Subcutaneous adipose tissue (tissue), 4 donors: Measurements from ENCODE around the gene TFEB. TPM values are rescaled to one million over a fixed set of nuclear protein-coding genes. Genes with fewer than 3 reads are reported as not detected.

Experiments
- total RNA-seq, 4 donors: library from RNA; depleted of rRNA; stranded (reverse); fragments of >200 nt; gene quantifications; one replicate each; pipeline ENCODE4 v1.1.0, GENCODE V29; 2016
- TF ChIP-seq, protein P1 (sequence below): fragments of 450-650 bp; IDR thresholded peaks from one replicate; pipeline ENCODE4 v1.5.1; 2016; ENCODE audit warnings: low read depth, mild to moderate bottlenecking, control low read depth, antibody characterized with exemption, moderate library complexity

The TFEB gene
- total RNA-seq, 4 donors from 2014 or later, result 6.5 to 11.9 (median 10.9) TPM

DNA sequence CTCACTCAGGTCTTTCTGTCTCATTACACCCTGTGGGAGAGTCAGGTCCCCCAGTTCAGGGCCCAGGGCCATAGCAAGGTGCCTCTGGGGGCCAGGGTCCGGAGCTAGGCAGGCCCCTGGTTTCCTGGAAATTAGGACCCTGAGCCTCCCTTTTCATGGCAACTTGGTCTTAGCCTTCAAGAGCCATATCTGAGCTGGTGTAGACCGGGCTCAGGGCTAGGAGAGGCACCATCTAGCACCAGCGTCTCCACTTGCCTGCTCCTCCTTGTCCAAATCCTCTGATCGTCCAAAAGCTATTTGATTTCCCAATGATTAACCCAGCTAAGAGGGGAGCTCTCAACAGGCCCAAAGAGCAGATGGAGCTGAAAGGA, 91.5 kb downstream of the TFEB start:
- TF ChIP-seq, protein P1, sequence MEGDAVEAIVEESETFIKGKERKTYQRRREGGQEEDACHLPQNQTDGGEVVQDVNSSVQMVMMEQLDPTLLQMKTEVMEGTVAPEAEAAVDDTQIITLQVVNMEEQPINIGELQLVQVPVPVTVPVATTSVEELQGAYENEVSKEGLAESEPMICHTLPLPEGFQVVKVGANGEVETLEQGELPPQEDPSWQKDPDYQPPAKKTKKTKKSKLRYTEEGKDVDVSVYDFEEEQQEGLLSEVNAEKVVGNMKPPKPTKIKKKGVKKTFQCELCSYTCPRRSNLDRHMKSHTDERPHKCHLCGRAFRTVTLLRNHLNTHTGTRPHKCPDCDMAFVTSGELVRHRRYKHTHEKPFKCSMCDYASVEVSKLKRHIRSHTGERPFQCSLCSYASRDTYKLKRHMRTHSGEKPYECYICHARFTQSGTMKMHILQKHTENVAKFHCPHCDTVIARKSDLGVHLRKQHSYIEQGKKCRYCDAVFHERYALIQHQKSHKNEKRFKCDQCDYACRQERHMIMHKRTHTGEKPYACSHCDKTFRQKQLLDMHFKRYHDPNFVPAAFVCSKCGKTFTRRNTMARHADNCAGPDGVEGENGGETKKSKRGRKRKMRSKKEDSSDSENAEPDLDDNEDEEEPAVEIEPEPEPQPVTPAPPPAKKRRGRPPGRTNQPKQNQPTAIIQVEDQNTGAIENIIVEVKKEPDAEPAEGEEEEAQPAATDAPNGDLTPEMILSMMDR, result no peak

DNA sequence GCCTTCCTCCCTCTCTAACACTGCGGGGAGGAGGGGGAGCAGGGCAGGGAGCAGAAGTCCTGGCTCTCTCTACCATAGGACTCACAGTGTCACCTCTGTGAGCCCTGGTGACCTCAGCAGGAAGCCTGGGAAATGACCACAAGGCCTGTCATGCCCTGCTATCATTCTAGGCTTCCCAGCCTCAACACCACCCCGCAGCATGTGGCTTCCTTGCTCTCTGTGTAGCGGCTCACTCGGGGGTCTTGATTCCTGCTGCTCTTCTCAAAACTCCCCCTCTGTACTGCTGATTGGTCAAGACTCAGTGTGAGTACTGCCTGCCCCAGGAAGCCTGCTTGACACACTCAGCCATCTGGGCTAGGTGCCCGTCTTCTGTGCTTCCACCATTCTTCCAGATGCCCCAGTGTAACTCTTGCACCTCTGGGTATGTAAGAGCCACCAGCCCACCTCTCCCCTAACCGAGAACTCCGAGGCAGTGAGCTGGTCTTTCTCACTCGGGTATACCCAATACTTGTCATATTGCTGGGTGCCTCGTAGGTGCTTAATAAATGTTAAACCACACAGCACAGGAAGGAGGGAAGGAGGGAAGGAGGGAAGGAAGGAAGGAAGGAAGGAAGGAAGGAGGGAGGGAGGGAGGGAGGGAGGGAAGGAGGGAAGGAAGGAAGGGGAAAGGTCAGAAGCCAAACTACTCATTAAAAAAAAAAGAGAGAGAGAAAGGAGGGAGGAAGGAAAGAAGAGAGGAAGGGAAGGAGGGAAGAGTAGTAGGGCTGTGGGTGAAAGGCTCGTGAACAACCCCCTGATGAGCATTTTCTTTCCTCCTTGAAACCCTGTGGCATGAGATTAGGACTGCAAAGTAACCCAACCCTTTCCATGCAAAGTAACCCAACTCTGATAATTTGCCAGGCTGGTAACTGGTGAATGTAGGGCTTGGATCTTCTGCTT, 92.2 kb downstream of the TFEB start:
- TF ChIP-seq, protein P1, result no peak

DNA sequence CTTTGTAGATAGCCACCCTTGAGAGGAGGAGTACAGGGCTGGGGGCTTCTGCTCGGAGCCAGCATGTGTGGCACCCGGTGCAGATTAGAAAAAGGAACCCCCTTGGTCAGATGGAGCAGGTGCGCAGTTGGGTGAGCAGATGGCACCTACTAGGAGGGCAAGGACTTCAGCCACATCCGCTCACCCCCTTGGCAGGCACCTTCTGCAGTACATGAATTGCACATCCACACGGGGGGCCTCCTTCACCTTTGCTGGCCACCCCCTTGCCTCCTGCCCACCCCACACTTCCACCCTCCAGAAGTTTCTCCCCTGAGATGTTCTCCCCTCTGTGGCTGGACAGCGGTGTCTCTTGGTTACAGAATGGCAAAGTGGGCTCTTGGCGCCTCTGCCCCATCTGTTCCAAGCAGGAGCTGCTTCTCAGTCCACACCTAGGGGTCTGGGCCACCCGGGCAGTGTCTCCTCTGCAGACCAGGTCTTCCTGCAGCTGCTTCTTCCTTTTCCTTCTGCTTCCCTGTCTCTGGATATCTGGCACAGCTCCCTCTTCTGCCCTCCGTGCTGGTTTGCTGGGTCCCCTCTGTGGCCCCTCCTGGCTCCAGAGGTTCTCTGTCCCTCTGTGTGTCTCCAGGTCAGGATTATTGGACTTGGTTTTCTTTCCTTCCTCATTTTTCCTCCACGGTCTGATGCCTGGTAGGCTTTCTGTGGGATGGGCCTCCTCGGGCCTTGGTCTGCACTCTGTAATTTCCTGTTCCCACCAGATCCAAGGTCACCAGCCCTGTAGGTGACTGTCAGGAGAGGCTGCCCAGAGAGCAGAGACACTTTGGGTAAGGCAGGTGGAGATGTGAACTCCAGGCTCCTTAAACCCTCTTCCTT, 93.1 kb downstream of the TFEB start:
- TF ChIP-seq, protein P1, result no peak

DNA sequence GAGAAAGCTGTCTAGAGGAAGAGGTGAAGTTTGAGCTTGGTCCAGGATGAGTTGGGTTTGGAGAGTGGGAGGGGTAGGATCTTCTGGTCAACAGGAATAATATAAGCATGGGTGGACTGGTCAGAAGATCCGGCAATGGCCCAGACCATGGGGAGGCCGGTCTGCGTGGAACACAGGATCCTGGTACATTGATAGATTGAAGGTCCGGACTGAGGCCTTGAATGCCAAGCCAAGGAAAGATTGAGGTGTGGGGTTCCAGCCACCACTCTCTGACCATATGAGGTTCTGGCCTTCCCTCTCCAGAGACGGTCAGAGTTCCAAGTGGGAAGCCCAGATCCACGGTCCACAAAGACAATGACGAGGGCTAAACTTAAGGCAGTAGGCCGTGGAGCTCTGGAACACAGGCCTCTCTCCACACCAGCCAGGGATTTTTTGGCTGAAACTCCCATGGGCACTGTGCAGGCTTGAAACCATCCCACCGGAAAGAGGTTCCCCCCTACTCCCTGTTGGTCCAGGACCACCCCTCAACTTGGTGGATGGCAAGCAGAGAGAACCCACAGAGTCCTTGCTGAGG, 94.0 kb downstream of the TFEB start:
- TF ChIP-seq, protein P1, result no peak

DNA sequence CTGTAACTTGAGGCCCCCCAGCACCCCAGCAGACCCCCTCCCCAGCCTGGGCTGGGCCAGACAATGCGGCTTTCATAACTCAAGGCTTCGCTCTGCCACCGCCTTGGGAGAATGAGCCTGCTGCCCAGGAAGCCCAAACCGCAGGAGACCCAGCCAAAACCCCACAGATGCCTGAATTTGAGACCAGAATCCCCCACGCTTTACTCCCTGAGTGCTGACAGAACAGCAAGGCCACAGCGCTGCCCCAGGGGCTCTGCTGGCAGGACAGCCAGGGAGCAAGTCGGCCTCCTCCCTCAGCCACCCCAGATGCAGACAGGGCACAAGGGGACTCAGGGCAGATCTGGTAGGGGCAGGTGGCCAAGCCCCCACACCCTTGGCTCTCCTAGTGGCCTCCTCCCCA, 95.0 kb downstream of the TFEB start:
- TF ChIP-seq, protein P1, result no peak

DNA sequence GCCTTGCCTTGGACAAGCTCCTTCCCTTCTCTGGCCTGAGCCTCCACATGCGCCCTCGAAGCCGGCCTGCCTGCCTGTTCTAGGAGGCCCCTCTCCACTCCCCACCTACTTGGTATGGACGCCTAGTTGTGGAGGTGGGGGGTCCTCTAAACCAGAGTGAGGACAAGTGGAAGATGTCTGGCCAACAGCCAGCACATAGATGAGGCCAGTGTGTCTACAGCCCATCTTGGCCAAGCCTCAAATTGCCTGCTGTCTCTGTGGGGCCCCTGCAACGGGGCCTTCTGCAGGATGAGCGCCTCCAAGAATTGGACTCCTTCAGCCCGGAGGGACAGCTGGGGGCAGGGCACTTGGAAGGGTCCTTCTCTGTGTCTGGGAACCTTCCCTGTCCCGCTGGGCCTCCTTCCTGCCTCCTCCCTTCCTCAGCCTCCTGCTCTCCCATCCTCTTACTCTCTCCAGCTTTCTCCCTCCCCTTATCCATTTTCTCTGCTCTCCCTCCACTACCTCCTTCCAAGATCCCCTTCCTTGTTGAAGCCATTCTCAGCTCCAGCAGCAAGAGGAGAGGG, 95.5 kb downstream of the TFEB start:
- TF ChIP-seq, protein P1, result no peak
